ENCODE data around the gene TNIP3.

DNA sequence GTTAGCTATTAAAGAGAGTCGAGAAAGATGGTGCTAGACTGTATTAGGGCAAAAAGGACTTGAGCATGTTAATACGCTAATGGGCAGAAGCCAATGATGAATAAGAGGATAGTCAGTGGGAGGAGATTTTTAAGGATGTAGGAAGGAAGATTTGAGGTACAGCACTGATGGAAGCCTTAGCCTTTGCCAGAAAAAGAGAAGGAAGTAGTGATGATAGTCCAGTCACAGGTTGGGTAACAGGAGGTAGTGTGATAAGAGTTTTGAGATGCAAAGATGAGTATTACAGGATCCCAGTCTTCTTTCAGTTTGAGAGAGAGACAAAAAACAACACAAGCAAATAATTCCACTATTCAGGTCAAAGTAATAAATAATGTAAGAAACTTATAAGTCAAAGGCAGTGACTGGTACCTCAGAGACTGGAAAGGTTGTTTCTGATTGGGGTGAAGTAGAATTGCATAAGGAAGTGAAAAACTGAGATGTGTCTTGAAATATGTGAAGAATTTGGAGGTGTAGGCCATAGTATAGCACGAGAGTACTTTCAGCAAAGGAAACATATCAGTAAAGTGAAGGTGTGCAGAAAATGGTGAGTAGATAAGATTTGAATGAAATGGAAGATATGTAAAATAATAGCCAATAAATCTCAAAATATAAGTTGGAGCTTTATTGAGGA is 69.7 kb downstream of the TNIP3 start:
- no peak for TF ChIP-seq EZH2 (IDR thresholded peaks at IDR 0.05; ENCODE audit: low read length, missing control alignments)
- TF ChIP-seq CTCF (conservative IDR thresholded peaks at IDR 0.05 in 1 of 2, IDR thresholded peaks at IDR 0.05 in 1 of 2; ENCODE audit: low read depth in 1 of 2, low read length in 2 of 2) = no peak
